22Rv1 (cell line): ENCODE results near the gene STX12.
A peak's percentile ranks its signal among the peaks of the same experiment; 100 is the strongest.
"Not testable (repeated sequence)": the region's sequence is repeated elsewhere in the genome, so short reads cannot be mapped to it uniquely, and the experiment has no call there.

Experiments used
- H3K27ac ChIP-seq: fragments of 450-650 bp; 2 replicates; pipeline ENCODE4 v1.5.1; 2017
- CTCF ChIP-seq: fragments of 450-650 bp; IDR thresholded peaks from 2 replicates; pipeline ENCODE4 v1.5.1; 2017; ENCODE audit warnings: mild to moderate bottlenecking
- ZFX ChIP-seq: fragments of 450-650 bp; IDR thresholded peaks from 2 replicates; pipeline ENCODE4 v1.6.1; 2017; ENCODE audit warnings: antibody characterized with exemption, borderline replicate concordance

The STX12 gene

GRCh38 chr1:27760426-27760825 lies 12.6 kb upstream of the STX12 start:
- no peak overlapping the region for H3K27ac ChIP-seq
- no peak for TF ChIP-seq CTCF
- TF ChIP-seq ZFX, result no peak

GRCh38 chr1:27762033-27762432 lies 11.0 kb upstream of the STX12 start:
- H3K27ac ChIP-seq, result no peak overlapping the region
- TF ChIP-seq ZFX (no peak), CTCF (no peak)

- no peak for TF ChIP-seq CTCF
- no peak for TF ChIP-seq ZFX
- no peak overlapping the region for H3K27ac ChIP-seq
These were observed 9.7 kb upstream of the STX12 start for GRCh38 chr1:27763358-27763757.

- TF ChIP-seq ZFX (no peak), CTCF (no peak)
- no peak overlapping the region for H3K27ac ChIP-seq
These were observed 2.7 kb upstream of the STX12 start for GRCh38 chr1:27770293-27770830.

- peak overlapping the region; percentile 62 for H3K27ac ChIP-seq
- TF ChIP-seq CTCF (no peak), ZFX (no peak)
These were observed 735 bp upstream of the STX12 start for GRCh38 chr1:27772036-27772931.

GRCh38 chr1:27773826-27774445 lies 917 bp downstream of the STX12 start:
- TF ChIP-seq ZFX (no peak), CTCF (no peak)
- peak overlapping the region; percentile 62 for H3K27ac ChIP-seq

- H3K27ac ChIP-seq, result no peak overlapping the region
These were observed 1.6 kb downstream of the STX12 start for GRCh38 chr1:27774654-27775053.

GRCh38 chr1:27775336-27775735 lies 2.3 kb downstream of the STX12 start:
- not testable (repeated sequence) for H3K27ac ChIP-seq

More at GRCh38 chr1:27774654-27775053, 1.6 kb downstream of the STX12 start:
- TF ChIP-seq ZFX (no peak), CTCF (no peak)

GRCh38 chr1:27776276-27776675 lies 3.3 kb downstream of the STX12 start:
- H3K27ac ChIP-seq, result not testable (repeated sequence)
